ENCODE data around the gene CRYBB3. TPM values are rescaled to one million over a fixed set of nuclear protein-coding genes. Genes with fewer than 3 reads are reported as not detected.

CRYBB3 gene
- total RNA-seq: not detected

- WGBS, 10 experiments: 20 to 60% methylated on average over 1 to 3 of the region's 17 CpGs; no CpG with 5 or more reads in 8 of the 10 experiments
- Histone ChIP-seq H3K4me3 (no peak within 1 kb of the TSS), H3K27ac (no peak within 1 kb of the TSS), H3K4me1 (replicated peaks in 1 of 2) (peaks cover 3 to 6% of the 10 kb centered on the region in 2 donors)
- in situ Hi-C loops (cut with MboI; ENCODE audit: low pct_unique_long_range_greater_than_20kb in 2 of 9, low sequenced_read_pairs in 9 of 9, unreplicated experiment in 9 of 9): loop anchor here in 3 of 9 experiments (25.0 kb wide), 2 partner anchors 263 to 562 kb away; partner anchors contain the start of gene LHFPL7 (in 1 of the 3)
- peak in 4 of 8 experiments; percentile 25 to 48 (median 36) for ATAC-seq (replicated peaks in 6 of 8)
Observed at GRCh38 chr22:25199731-25200520, at the start of gene CRYBB3. CRYBB3 (plus strand) TSS chr22:25199858; CDS start chr22:25201397, 1,539 bp downstream.

- Histone ChIP-seq H3K4me3 (no peak overlapping the region), H3K27ac (no peak overlapping the region), H3K4me1 (replicated peaks in 1 of 2) (no peaks in the 10 kb centered on the region)
- WGBS, 10 experiments: 33 to 100% (median 80%) methylated on average over 1 to 6 of the region's 8 CpGs; no CpG with 5 or more reads in 2 of the 10 experiments
- peak; percentile 19 to 93 (median 70) for ATAC-seq (replicated peaks in 6 of 8)
- in situ Hi-C loops (cut with MboI; ENCODE audit: low pct_unique_long_range_greater_than_20kb in 2 of 9, low sequenced_read_pairs in 9 of 9, unreplicated experiment in 9 of 9): no loop called here
Observed at GRCh38 chr22:25153961-25154666, 45.5 kb upstream of the CRYBB3 start.

- 0 to 20% (median 20%) methylated on average over 1 to 2 of the region's 2 CpGs; no CpG with 5 or more reads in 7 of the 10 experiments for WGBS, 10 experiments
- H3K27ac ChIP-seq: no peak overlapping the region
Observed at GRCh38 chr22:25154667-25154999, 45.0 kb upstream of the CRYBB3 start.

GRCh38 chr22:25156736-25157135, 42.9 kb upstream of the CRYBB3 start:
- no peak for ATAC-seq (replicated peaks in 6 of 8)
- Histone ChIP-seq H3K27ac (no peak overlapping the region), H3K4me3 (no peak overlapping the region), H3K4me1 (replicated peaks in 1 of 2) (no peaks in the 10 kb centered on the region)
- WGBS, 10 experiments: 0 to 100% (median 73%) methylated on average over 1 to 4 of the region's 4 CpGs; no CpG with 5 or more reads in 2 of the 10 experiments
- in situ Hi-C loops (cut with MboI; ENCODE audit: low pct_unique_long_range_greater_than_20kb in 2 of 9, low sequenced_read_pairs in 9 of 9, unreplicated experiment in 9 of 9): no loop called here

More at GRCh38 chr22:25154667-25154999, 45.0 kb upstream of the CRYBB3 start:
- peak in 6 of 8 experiments; percentile 13 to 45 (median 35) for ATAC-seq (replicated peaks in 6 of 8)
- in situ Hi-C loops (cut with MboI; ENCODE audit: low pct_unique_long_range_greater_than_20kb in 2 of 9, low sequenced_read_pairs in 9 of 9, unreplicated experiment in 9 of 9): no loop called here
- Histone ChIP-seq H3K4me1 (replicated peaks in 1 of 2) (no peaks in the 10 kb centered on the region), H3K4me3 (no peak overlapping the region)

- no peak overlapping the region for H3K27ac ChIP-seq
- no peak overlapping the region for H3K4me3 ChIP-seq
- in situ Hi-C loops (cut with MboI; ENCODE audit: low pct_unique_long_range_greater_than_20kb in 2 of 9, low sequenced_read_pairs in 9 of 9, unreplicated experiment in 9 of 9): no loop called here
- peak; percentile 33 to 88 (median 56) for ATAC-seq (replicated peaks in 6 of 8)
- no peaks in the 10 kb centered on the region for H3K4me1 ChIP-seq (replicated peaks in 1 of 2)
- 37 to 83% (median 58%) methylated on average over 1 to 8 of the region's 10 CpGs; no CpG with 5 or more reads in 3 of the 10 experiments for WGBS, 10 experiments
Observed at GRCh38 chr22:25159028-25159427, 40.6 kb upstream of the CRYBB3 start.

GRCh38 chr22:25160120-25160996, 39.3 kb upstream of the CRYBB3 start:
- Histone ChIP-seq H3K4me3 (no peak overlapping the region), H3K27ac (no peak overlapping the region), H3K4me1 (replicated peaks in 1 of 2) (peaks cover 0 to 4% of the 10 kb centered on the region in 2 donors)
- in situ Hi-C loops (cut with MboI; ENCODE audit: low pct_unique_long_range_greater_than_20kb in 2 of 9, low sequenced_read_pairs in 9 of 9, unreplicated experiment in 9 of 9): no loop called here
- no peak for ATAC-seq (replicated peaks in 6 of 8)
- WGBS, 10 experiments: 62 to 100% (median 80%) methylated on average over 1 to 3 of the region's 11 CpGs; no CpG with 5 or more reads in 4 of the 10 experiments

GRCh38 chr22:25161017-25161915, 38.4 kb upstream of the CRYBB3 start:
- no peak overlapping the region for H3K27ac ChIP-seq
- no peak overlapping the region for H3K4me3 ChIP-seq
- 44 to 100% (median 86%) methylated on average over 1 to 12 of the region's 14 CpGs; no CpG with 5 or more reads in 2 of the 10 experiments for WGBS, 10 experiments
- peaks cover 0 to 4% of the 10 kb centered on the region in 2 donors for H3K4me1 ChIP-seq (replicated peaks in 1 of 2)
- in situ Hi-C loops (cut with MboI; ENCODE audit: low pct_unique_long_range_greater_than_20kb in 2 of 9, low sequenced_read_pairs in 9 of 9, unreplicated experiment in 9 of 9): no loop called here
- no peak for ATAC-seq (replicated peaks in 6 of 8)

GRCh38 chr22:25161916-25162530, 37.6 kb upstream of the CRYBB3 start:
- 42 to 100% (median 93%) methylated on average over 1 to 4 of the region's 6 CpGs; no CpG with 5 or more reads in 4 of the 10 experiments for WGBS, 10 experiments
- ATAC-seq (replicated peaks in 6 of 8): no peak
- Histone ChIP-seq H3K27ac (no peak overlapping the region), H3K4me3 (no peak overlapping the region), H3K4me1 (replicated peaks in 1 of 2) (peaks cover 0 to 4% of the 10 kb centered on the region in 2 donors)
- in situ Hi-C loops (cut with MboI; ENCODE audit: low pct_unique_long_range_greater_than_20kb in 2 of 9, low sequenced_read_pairs in 9 of 9, unreplicated experiment in 9 of 9): no loop called here

GRCh38 chr22:25162561-25162960, 37.1 kb upstream of the CRYBB3 start:
- Histone ChIP-seq H3K27ac (no peak overlapping the region), H3K4me3 (no peak overlapping the region), H3K4me1 (replicated peaks in 1 of 2) (peaks cover 0 to 4% of the 10 kb centered on the region in 2 donors)
- in situ Hi-C loops (cut with MboI; ENCODE audit: low pct_unique_long_range_greater_than_20kb in 2 of 9, low sequenced_read_pairs in 9 of 9, unreplicated experiment in 9 of 9): no loop called here
- no peak for ATAC-seq (replicated peaks in 6 of 8)
- 14 to 100% (median 87%) methylated on average over 1 of the region's 1 CpG; no CpG with 5 or more reads in 4 of the 10 experiments for WGBS, 10 experiments

GRCh38 chr22:25165785-25166184, 33.9 kb upstream of the CRYBB3 start:
- Histone ChIP-seq H3K27ac (no peak overlapping the region), H3K4me1 (replicated peaks in 1 of 2) (peaks cover 0 to 4% of the 10 kb centered on the region in 2 donors), H3K4me3 (no peak overlapping the region)
- 92 to 100% (median 100%) methylated on average over 1 to 4 of the region's 10 CpGs; no CpG with 5 or more reads in 5 of the 10 experiments for WGBS, 10 experiments
- in situ Hi-C loops (cut with MboI; ENCODE audit: low pct_unique_long_range_greater_than_20kb in 2 of 9, low sequenced_read_pairs in 9 of 9, unreplicated experiment in 9 of 9): no loop called here
- ATAC-seq (replicated peaks in 6 of 8): no peak

- peak in 5 of 8 experiments; percentile 10 to 92 (median 75) for ATAC-seq (replicated peaks in 6 of 8)
- in situ Hi-C loops (cut with MboI; ENCODE audit: low pct_unique_long_range_greater_than_20kb in 2 of 9, low sequenced_read_pairs in 9 of 9, unreplicated experiment in 9 of 9): no loop called here
- H3K4me1 ChIP-seq (replicated peaks in 1 of 2): peaks cover 0 to 4% of the 10 kb centered on the region in 2 donors
- WGBS, 10 experiments: 0 to 100% (median 67%) methylated on average over 1 to 4 of the region's 9 CpGs; no CpG with 5 or more reads in 4 of the 10 experiments
- no peak overlapping the region for H3K4me3 ChIP-seq
- H3K27ac ChIP-seq: no peak overlapping the region
Observed at GRCh38 chr22:25166266-25167040, 33.2 kb upstream of the CRYBB3 start.
